GM18526 (cell line): ENCODE data around the gene SCN8A.

Experiments
- POLR2A ChIP-seq: IDR thresholded peaks from 3 replicates; pipeline ENCODE4 v1.6.1; 2011; ENCODE audit not compliant: insufficient read length; ENCODE audit errors: extremely low read depth

Gene SCN8A

GRCh38 chr12:51726161-51726560 is 135.1 kb downstream of the SCN8A start:
- no peak for TF ChIP-seq POLR2A

- no peak for TF ChIP-seq POLR2A
Observed at GRCh38 chr12:51726931-51727330, 135.9 kb downstream of the SCN8A start.

- no peak for TF ChIP-seq POLR2A
Observed at GRCh38 chr12:51729331-51729730, 138.3 kb downstream of the SCN8A start.

GRCh38 chr12:51730745-51731144 is 139.7 kb downstream of the SCN8A start:
- no peak for TF ChIP-seq POLR2A

GRCh38 chr12:51740536-51740935 is 149.5 kb downstream of the SCN8A start:
- no peak for TF ChIP-seq POLR2A

GRCh38 chr12:51744235-51744634 is 153.2 kb downstream of the SCN8A start:
- no peak for TF ChIP-seq POLR2A

- no peak for TF ChIP-seq POLR2A
Observed at GRCh38 chr12:51744957-51745356, 153.9 kb downstream of the SCN8A start.

GRCh38 chr12:51746416-51746815 is 155.4 kb downstream of the SCN8A start:
- TF ChIP-seq POLR2A = no peak

GRCh38 chr12:51748235-51748634 is 157.2 kb downstream of the SCN8A start:
- no peak for TF ChIP-seq POLR2A

- no peak for TF ChIP-seq POLR2A
Observed at GRCh38 chr12:51749206-51749985, 158.4 kb downstream of the SCN8A start.

GRCh38 chr12:51749986-51750317 is 158.9 kb downstream of the SCN8A start:
- TF ChIP-seq POLR2A = no peak

- no peak for TF ChIP-seq POLR2A
Observed at GRCh38 chr12:51751661-51752060, 160.6 kb downstream of the SCN8A start.

- no peak for TF ChIP-seq POLR2A
Observed at GRCh38 chr12:51752234-51752889, 161.3 kb downstream of the SCN8A start.

- no peak for TF ChIP-seq POLR2A
Observed at GRCh38 chr12:51753980-51754675, 163.1 kb downstream of the SCN8A start.

GRCh38 chr12:51755251-51755650 is 164.2 kb downstream of the SCN8A start:
- TF ChIP-seq POLR2A = no peak

- no peak for TF ChIP-seq POLR2A
Observed at GRCh38 chr12:51759175-51759574, 168.1 kb downstream of the SCN8A start.
